Hepatocyte (in vitro differentiated cells): ENCODE results near the gene LRMDA. TPM values are rescaled to one million over a fixed set of nuclear protein-coding genes. Genes with fewer than 3 reads are reported as not detected.

Experiments used
- DNase-seq: peaks from one replicate; pipeline ENCODE4 v3.0.0-alpha.2; 2016; ENCODE audit warnings: low spot score
- H2AFZ ChIP-seq: fragments of 200-600 bp; sonication (generic); 2 replicates; pipeline ENCODE4 v1.6.0; 2016; ENCODE audit warnings: antibody characterized with exemption, mild to moderate bottlenecking
- H3K27ac ChIP-seq: fragments of 200-600 bp; sonication (generic); 2 replicates; pipeline ENCODE4 v1.5.1; 2016; ENCODE audit warnings: mild to moderate bottlenecking
- H3K27me3 ChIP-seq: fragments of 200-600 bp; sonication (generic); 2 replicates; pipeline ENCODE4 v1.6.1; 2016
- H3K36me3 ChIP-seq: fragments of 200-600 bp; sonication (generic); replicated peaks from 2 replicates; pipeline ENCODE4 v1.5.1; 2016; ENCODE audit warnings: low read depth; ENCODE audit not compliant: insufficient read depth
- H3K4me1 ChIP-seq: fragments of 200-600 bp; sonication (generic); 2 replicates; pipeline ENCODE4 v1.5.1; 2016; ENCODE audit warnings: mild to moderate bottlenecking, moderate library complexity; ENCODE audit not compliant: insufficient read depth
- H3K4me2 ChIP-seq: fragments of 200-600 bp; sonication (generic); 2 replicates; pipeline ENCODE4 v1.6.0; 2016
- H3K4me3 ChIP-seq: fragments of 200-600 bp; sonication (generic); 2 replicates; pipeline ENCODE4 v1.5.1; 2016; ENCODE audit warnings: mild to moderate bottlenecking
- H3K79me2 ChIP-seq: fragments of 200-600 bp; sonication (generic); 2 replicates; pipeline ENCODE4 v1.6.0; 2017; ENCODE audit warnings: mild to moderate bottlenecking
- H3K9me2 ChIP-seq: fragments of 200-600 bp; sonication (generic); replicated peaks from 2 replicates; pipeline ENCODE4 v1.6.0; 2017; ENCODE audit warnings: mild to moderate bottlenecking; ENCODE audit not compliant: insufficient read depth
- H3K9me3 ChIP-seq: fragments of 200-600 bp; sonication (generic); 2 replicates; pipeline ENCODE4 v1.5.1; 2016; ENCODE audit warnings: low read depth, mild to moderate bottlenecking
- H4K20me1 ChIP-seq: fragments of 200-600 bp; sonication (generic); 2 replicates; pipeline ENCODE4 v1.6.0; 2016; ENCODE audit warnings: mild to moderate bottlenecking; ENCODE audit not compliant: insufficient read depth, poor library complexity, severe bottlenecking
- EZH2 ChIP-seq: fragments of 200-600 bp; sonication (generic); IDR thresholded peaks from 2 replicates; pipeline ENCODE4 v1.6.1; 2016; ENCODE audit warnings: antibody characterized with exemption, mild to moderate bottlenecking, borderline replicate concordance
- EZH2phosphoT487 ChIP-seq: fragments of 200-600 bp; sonication (generic); IDR thresholded peaks from one replicate; pipeline ENCODE4 v1.6.1; 2018; ENCODE audit warnings: antibody characterized with exemption, mild to moderate bottlenecking, low read depth, moderate library complexity; ENCODE audit not compliant: unreplicated experiment, severe bottlenecking
- WGBS: methylation state at CpG from one replicate; pipeline ENCODE4 v1.1.6; 2016; ENCODE audit warnings: low lambda C conversion rate; ENCODE audit errors: missing lambda C conversion rate; 5-methylcytosine and 5-hydroxymethylcytosine counted together
- polyA plus RNA-seq: library from polyadenylated mRNA; unstranded; fragments of >200 nt; fragmentation: Nextera tagmentation; extraction: Ambion mirVana; gene quantifications from 2 replicates; pipeline ENCODE4 v1.2.1, GENCODE V29; 2016
- total RNA-seq: library from RNA; depleted of rRNA; stranded (reverse); fragments of >200 nt; gene quantifications from 2 replicates; pipeline ENCODE4 v1.2.3, GENCODE V29; 2014
- TF ChIP-seq, protein P1 (sequence below): fragments of 200-600 bp; sonication (generic); IDR thresholded peaks from 2 replicates; pipeline ENCODE4 v1.5.1; 2016; ENCODE audit warnings: antibody characterized with exemption, mild to moderate bottlenecking; ENCODE audit not compliant: poor library complexity

LRMDA gene
- total and polyA plus RNA-seq, 2 experiments from 2014 or later, result 5.6 to 15.7 TPM

DNA sequence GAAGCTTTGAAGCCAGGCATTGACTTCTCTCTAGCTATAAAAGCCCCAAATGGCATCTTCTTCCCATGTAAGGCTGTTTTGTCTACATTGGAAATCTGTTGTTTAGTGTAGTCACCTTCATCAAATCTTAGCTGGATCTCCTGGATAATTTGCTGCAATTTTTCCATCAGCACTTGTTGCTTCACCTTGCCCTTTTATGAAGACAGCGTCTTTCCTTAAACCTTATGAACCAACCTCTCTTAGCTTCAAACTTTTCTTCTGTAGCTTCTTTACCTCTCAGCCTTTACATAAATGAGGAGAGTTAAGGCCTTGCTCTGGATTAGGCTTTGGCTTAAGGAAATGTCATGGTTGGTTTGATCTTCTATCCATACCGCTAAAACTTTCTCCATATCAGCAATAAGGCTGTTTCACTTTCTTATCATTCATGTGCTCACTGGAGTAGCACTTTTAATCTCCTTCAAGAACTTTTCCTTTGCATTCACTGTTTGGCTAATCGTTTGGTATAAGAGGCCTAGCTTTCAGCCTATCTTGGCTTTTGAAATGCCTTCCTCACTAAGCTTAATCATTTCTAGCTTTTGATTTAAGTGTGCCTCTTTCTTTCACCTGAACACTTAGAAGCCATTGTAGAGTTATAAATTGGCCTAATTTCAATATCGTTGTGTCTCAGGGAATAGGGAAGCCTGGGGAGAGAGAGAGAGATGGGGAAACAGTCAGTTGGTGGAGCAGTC lies 803.2 kb downstream of the LRMDA start:
- H3K27me3 ChIP-seq, result no peaks in the 10 kb centered on the region
- H3K9me3 ChIP-seq, result no peaks in the 10 kb centered on the region
- H3K4me1 ChIP-seq, result peaks cover 16% of the 10 kb centered on the region
- 56% methylated on average over 4 of the region's 4 CpGs for WGBS
- no peak overlapping the region for H3K4me2 ChIP-seq
- no peaks in the 10 kb centered on the region for H4K20me1 ChIP-seq
- H3K27ac ChIP-seq, result no peak overlapping the region
- H3K9me2 ChIP-seq, result no peaks in the 10 kb centered on the region
- no peaks in the 10 kb centered on the region for H3K79me2 ChIP-seq
- DNase-seq, result no peak
- no peak overlapping the region for H2AFZ ChIP-seq
- TF ChIP-seq EZH2phosphoT487, result no peak
- TF ChIP-seq, protein P1, sequence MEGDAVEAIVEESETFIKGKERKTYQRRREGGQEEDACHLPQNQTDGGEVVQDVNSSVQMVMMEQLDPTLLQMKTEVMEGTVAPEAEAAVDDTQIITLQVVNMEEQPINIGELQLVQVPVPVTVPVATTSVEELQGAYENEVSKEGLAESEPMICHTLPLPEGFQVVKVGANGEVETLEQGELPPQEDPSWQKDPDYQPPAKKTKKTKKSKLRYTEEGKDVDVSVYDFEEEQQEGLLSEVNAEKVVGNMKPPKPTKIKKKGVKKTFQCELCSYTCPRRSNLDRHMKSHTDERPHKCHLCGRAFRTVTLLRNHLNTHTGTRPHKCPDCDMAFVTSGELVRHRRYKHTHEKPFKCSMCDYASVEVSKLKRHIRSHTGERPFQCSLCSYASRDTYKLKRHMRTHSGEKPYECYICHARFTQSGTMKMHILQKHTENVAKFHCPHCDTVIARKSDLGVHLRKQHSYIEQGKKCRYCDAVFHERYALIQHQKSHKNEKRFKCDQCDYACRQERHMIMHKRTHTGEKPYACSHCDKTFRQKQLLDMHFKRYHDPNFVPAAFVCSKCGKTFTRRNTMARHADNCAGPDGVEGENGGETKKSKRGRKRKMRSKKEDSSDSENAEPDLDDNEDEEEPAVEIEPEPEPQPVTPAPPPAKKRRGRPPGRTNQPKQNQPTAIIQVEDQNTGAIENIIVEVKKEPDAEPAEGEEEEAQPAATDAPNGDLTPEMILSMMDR, result no peak
- no peak for TF ChIP-seq EZH2
- no peak overlapping the region for H3K4me3 ChIP-seq
- no peaks in the 10 kb centered on the region for H3K36me3 ChIP-seq

DNA sequence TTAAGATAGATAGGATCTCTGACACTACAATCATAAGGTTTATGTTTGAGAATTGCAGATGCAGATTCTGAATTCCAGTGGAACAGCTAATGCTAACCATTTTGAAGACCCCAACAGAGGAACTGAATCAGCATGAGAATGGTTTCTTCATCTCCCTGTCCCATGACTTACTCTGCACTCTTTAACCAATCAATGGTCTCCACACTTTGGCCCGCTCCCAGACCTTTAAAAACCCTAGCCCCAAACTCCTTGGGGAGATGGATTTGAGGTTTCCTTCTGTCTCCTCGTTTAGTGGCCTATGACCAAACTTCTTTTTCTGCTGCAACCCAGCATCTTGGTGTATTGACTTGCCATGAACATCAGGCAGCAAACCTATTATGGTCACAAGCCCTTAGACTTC lies 804.9 kb downstream of the LRMDA start:
- no peak for DNase-seq

GRCh38 chr10:76242956-76243355 lies 811.5 kb downstream of the LRMDA start:
- Histone ChIP-seq H3K4me2 (no peak overlapping the region), H2AFZ (no peak overlapping the region), H3K79me2 (no peaks in the 10 kb centered on the region), H3K27me3 (no peaks in the 10 kb centered on the region), H3K36me3 (no peaks in the 10 kb centered on the region), H3K9me2 (no peaks in the 10 kb centered on the region), H3K4me1 (no peaks in the 10 kb centered on the region), H3K4me3 (no peak overlapping the region), H3K9me3 (no peaks in the 10 kb centered on the region), H4K20me1 (no peaks in the 10 kb centered on the region), H3K27ac (no peak overlapping the region)
- DNase-seq, result no peak
- WGBS, result 40% methylated on average over 8 of the region's 8 CpGs
- TF ChIP-seq EZH2, result no peak
- TF ChIP-seq, protein P1, result no peak
- no peak for TF ChIP-seq EZH2phosphoT487

More for the DNA sequence above, 804.9 kb downstream of the LRMDA start:
- H3K27ac ChIP-seq, result no peak overlapping the region
- no peak overlapping the region for H3K4me3 ChIP-seq
- H3K79me2 ChIP-seq, result no peaks in the 10 kb centered on the region
- TF ChIP-seq, protein P1, result no peak
- no peak for TF ChIP-seq EZH2
- no peak for TF ChIP-seq EZH2phosphoT487
- no peak overlapping the region for H3K4me2 ChIP-seq
- H3K27me3 ChIP-seq, result no peaks in the 10 kb centered on the region
- no peaks in the 10 kb centered on the region for H4K20me1 ChIP-seq
- no peaks in the 10 kb centered on the region for H3K9me3 ChIP-seq
- WGBS, result 72% methylated on average over 2 of the region's 2 CpGs
- no peaks in the 10 kb centered on the region for H3K9me2 ChIP-seq
- no peaks in the 10 kb centered on the region for H3K36me3 ChIP-seq
- H2AFZ ChIP-seq, result no peak overlapping the region
- H3K4me1 ChIP-seq, result peaks cover 6% of the 10 kb centered on the region
